OCI-LY1 (cell line): ENCODE results near the gene COL9A1.

Experiments used
- H2AFZ ChIP-seq: fragments of 200-600 bp; sonication (generic), shearing (Covaris generic); 2 replicates; pipeline ENCODE4 v1.6.0; 2014; ENCODE audit warnings: antibody characterized with exemption, mild to moderate bottlenecking, low read length
- H3F3A ChIP-seq: fragments of 200-600 bp; sonication (generic), shearing (Covaris generic); 2 replicates; pipeline ENCODE4 v1.6.0; 2014; ENCODE audit warnings: mild to moderate bottlenecking, antibody characterized with exemption, low read length, moderate library complexity; ENCODE audit not compliant: insufficient read depth
- H3K27ac ChIP-seq: fragments of 200-600 bp; sonication (generic); 2 replicates; pipeline ENCODE4 v1.5.1; 2014; ENCODE audit warnings: low read length, mixed run types, mild to moderate bottlenecking, low read depth; ENCODE audit not compliant: poor library complexity, severe bottlenecking
- H3K27me3 ChIP-seq: fragments of 200-600 bp; sonication (generic); 2 replicates; pipeline ENCODE4 v1.6.0; 2014; ENCODE audit warnings: antibody characterized with exemption, mild to moderate bottlenecking, low read length, moderate library complexity; ENCODE audit not compliant: insufficient read depth
- H3K36me3 ChIP-seq: fragments of 200-600 bp; sonication (generic); 2 replicates; pipeline ENCODE4 v1.6.1; 2014; ENCODE audit warnings: mild to moderate bottlenecking, antibody characterized with exemption, low read length, moderate library complexity, mixed read lengths; ENCODE audit not compliant: insufficient read depth
- H3K4me1 ChIP-seq: fragments of 200-600 bp; sonication (generic); 2 replicates; pipeline ENCODE4 v1.5.1; 2014; ENCODE audit warnings: mild to moderate bottlenecking, low read length, moderate library complexity; ENCODE audit not compliant: insufficient read depth, severe bottlenecking
- H3K4me2 ChIP-seq: fragments of 200-600 bp; sonication (generic), shearing (Covaris generic); 2 replicates; pipeline ENCODE4 v1.6.1; 2014; ENCODE audit warnings: low read length
- H3K4me3 ChIP-seq: fragments of 200-600 bp; sonication (generic); 2 replicates; pipeline ENCODE4 v1.5.1; 2014; ENCODE audit warnings: low read length, low read depth, mild to moderate bottlenecking, mixed read lengths; ENCODE audit not compliant: poor library complexity, severe bottlenecking
- H3K79me2 ChIP-seq: fragments of 200-600 bp; shearing (Covaris generic); 2 replicates; pipeline ENCODE4 v1.6.1; 2016; ENCODE audit warnings: mixed run types, low read length, mixed read lengths; ENCODE audit not compliant: insufficient read depth
- H3K9ac ChIP-seq: fragments of 200-600 bp; sonication (generic), shearing (Covaris generic); 2 replicates; pipeline ENCODE4 v1.6.1; 2014; ENCODE audit warnings: mild to moderate bottlenecking, low read length, mixed read lengths
- H3K9me2 ChIP-seq: fragments of 200-600 bp; sonication (generic), shearing (Covaris generic); 2 replicates; pipeline ENCODE4 v1.6.1; 2014; ENCODE audit warnings: low read depth, mild to moderate bottlenecking, low read length, mixed read lengths
- H3K9me3 ChIP-seq: fragments of 200-600 bp; shearing (Covaris generic); 2 replicates; pipeline ENCODE4 v1.6.1; 2014; ENCODE audit warnings: low read length, mixed read lengths
- H4K20me1 ChIP-seq: fragments of 200-600 bp; sonication (generic), shearing (Covaris generic); 2 replicates; pipeline ENCODE4 v1.6.0; 2016; ENCODE audit warnings: mild to moderate bottlenecking, low read length; ENCODE audit not compliant: insufficient read depth
- EZH2 ChIP-seq: fragments of 200-600 bp; sonication (generic), shearing (Covaris generic); IDR thresholded peaks from 2 replicates; pipeline ENCODE4 v1.8.0; 2017; ENCODE audit warnings: borderline replicate concordance, mixed run types, mild to moderate bottlenecking, antibody characterized with exemption, low read length, moderate library complexity, mixed read lengths
- TF ChIP-seq, protein P1 (sequence below): fragments of 200-600 bp; sonication (generic), shearing (Covaris generic); IDR thresholded peaks from 2 replicates; pipeline ENCODE4 v1.5.1; 2017; ENCODE audit warnings: mild to moderate bottlenecking, antibody characterized with exemption, low read length, moderate library complexity, mixed read lengths

The COL9A1 gene

GRCh38 chr6:70280400-70280853 lies 22.5 kb downstream of the COL9A1 start:
- Histone ChIP-seq H3K27me3 (no peaks in the 10 kb centered on the region), H3K4me1 (no peaks in the 10 kb centered on the region), H3K9me2 (no peaks in the 10 kb centered on the region), H3K9ac (no peak overlapping the region), H3K4me2 (no peak overlapping the region), H3K4me3 (no peak overlapping the region), H3K36me3 (no peaks in the 10 kb centered on the region), H3K9me3 (no peaks in the 10 kb centered on the region), H3F3A (no peaks in the 10 kb centered on the region), H2AFZ (no peak overlapping the region), H3K27ac (no peak overlapping the region), H3K79me2 (no peaks in the 10 kb centered on the region), H4K20me1 (no peaks in the 10 kb centered on the region)
- no peak for TF ChIP-seq EZH2
- TF ChIP-seq, protein P1, sequence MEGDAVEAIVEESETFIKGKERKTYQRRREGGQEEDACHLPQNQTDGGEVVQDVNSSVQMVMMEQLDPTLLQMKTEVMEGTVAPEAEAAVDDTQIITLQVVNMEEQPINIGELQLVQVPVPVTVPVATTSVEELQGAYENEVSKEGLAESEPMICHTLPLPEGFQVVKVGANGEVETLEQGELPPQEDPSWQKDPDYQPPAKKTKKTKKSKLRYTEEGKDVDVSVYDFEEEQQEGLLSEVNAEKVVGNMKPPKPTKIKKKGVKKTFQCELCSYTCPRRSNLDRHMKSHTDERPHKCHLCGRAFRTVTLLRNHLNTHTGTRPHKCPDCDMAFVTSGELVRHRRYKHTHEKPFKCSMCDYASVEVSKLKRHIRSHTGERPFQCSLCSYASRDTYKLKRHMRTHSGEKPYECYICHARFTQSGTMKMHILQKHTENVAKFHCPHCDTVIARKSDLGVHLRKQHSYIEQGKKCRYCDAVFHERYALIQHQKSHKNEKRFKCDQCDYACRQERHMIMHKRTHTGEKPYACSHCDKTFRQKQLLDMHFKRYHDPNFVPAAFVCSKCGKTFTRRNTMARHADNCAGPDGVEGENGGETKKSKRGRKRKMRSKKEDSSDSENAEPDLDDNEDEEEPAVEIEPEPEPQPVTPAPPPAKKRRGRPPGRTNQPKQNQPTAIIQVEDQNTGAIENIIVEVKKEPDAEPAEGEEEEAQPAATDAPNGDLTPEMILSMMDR: no peak

GRCh38 chr6:70277470-70277869 lies 25.4 kb downstream of the COL9A1 start:
- TF ChIP-seq EZH2: no peak
- TF ChIP-seq, protein P1: no peak
- Histone ChIP-seq H3K4me1 (no peaks in the 10 kb centered on the region), H3K27ac (no peak overlapping the region), H3K27me3 (no peaks in the 10 kb centered on the region), H3K79me2 (no peaks in the 10 kb centered on the region), H3K36me3 (no peaks in the 10 kb centered on the region), H2AFZ (no peak overlapping the region), H3F3A (no peaks in the 10 kb centered on the region), H3K9ac (no peak overlapping the region), H3K9me2 (no peaks in the 10 kb centered on the region), H3K4me2 (no peak overlapping the region), H4K20me1 (no peaks in the 10 kb centered on the region), H3K4me3 (no peak overlapping the region), H3K9me3 (no peaks in the 10 kb centered on the region)

- H3F3A ChIP-seq: no peaks in the 10 kb centered on the region
Measured at GRCh38 chr6:70274338-70274737, 28.5 kb downstream of the COL9A1 start.

More at GRCh38 chr6:70274338-70274737, 28.5 kb downstream of the COL9A1 start:
- no peaks in the 10 kb centered on the region for H3K79me2 ChIP-seq
- no peaks in the 10 kb centered on the region for H3K4me1 ChIP-seq
- no peaks in the 10 kb centered on the region for H3K9me2 ChIP-seq
- TF ChIP-seq, protein P1: no peak
- no peak for TF ChIP-seq EZH2
- H3K27me3 ChIP-seq: no peaks in the 10 kb centered on the region
- H3K9me3 ChIP-seq: no peaks in the 10 kb centered on the region
- no peak overlapping the region for H3K4me2 ChIP-seq
- no peaks in the 10 kb centered on the region for H4K20me1 ChIP-seq
- H3K4me3 ChIP-seq: no peak overlapping the region
- no peak overlapping the region for H2AFZ ChIP-seq
- no peaks in the 10 kb centered on the region for H3K36me3 ChIP-seq
- no peak overlapping the region for H3K27ac ChIP-seq
- H3K9ac ChIP-seq: no peak overlapping the region
